ENCODE results near the gene GFER. TPM values are rescaled to one million over a fixed set of nuclear protein-coding genes. Genes with fewer than 3 reads are reported as not detected.
A peak's percentile ranks its signal among the peaks of the same experiment; 100 is the strongest.
"Not testable (repeated sequence)": the region's sequence is repeated elsewhere in the genome, so short reads cannot be mapped to it uniquely, and the experiment has no call there.

The GFER gene
- total RNA-seq, 1 donor = 9.5 TPM

DNA sequence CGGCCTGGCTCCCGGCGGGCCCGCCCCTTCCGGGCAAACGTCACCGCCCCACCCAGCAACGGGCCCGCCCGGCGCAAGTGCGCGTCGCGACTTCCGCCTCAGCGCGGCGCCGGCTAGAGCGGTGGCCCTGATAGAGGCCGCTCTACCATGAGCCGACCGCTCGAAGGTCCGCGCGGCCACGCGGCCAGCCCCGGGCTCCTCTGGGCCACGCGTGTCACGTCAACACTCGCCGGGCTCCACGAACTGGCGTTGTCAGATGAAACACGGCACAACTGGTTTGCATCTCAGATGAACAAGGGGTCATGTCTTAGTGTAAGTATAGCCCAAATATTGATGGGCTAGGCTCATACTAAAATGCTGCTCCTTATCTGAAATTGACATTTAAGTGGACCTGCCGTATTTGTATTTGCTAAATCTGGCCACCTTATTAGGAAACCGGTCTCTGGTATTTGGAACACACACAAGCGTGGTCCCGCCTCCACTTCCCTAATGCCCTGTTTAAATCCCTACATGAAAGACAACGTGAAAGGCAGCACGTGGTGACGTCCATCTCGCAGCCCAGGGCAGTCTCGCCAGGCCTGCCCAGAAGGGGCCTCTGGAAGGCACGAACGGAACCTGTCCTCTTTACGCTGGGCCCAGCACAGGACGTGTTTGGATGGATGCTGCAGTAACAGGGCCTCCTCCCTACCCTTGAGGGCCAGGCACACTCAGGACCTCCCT is 26.0 kb downstream of the GFER start, which contains the start of gene ZNF598:
TSS of gene ZNF598 (minus strand) at position 31 of the 720 bp plus-strand sequence.
- no peak for TF ChIP-seq CTCF (IDR thresholded peaks at IDR 0.05; ENCODE audit: insufficient read depth, low read depth, low read length)
- DNase-seq (ENCODE audit: low read depth) = peak; percentile 86
- peak within 1 kb of the TSS; percentile 83 for H3K4me3 ChIP-seq (ENCODE audit: low read depth, low read length)

DNA sequence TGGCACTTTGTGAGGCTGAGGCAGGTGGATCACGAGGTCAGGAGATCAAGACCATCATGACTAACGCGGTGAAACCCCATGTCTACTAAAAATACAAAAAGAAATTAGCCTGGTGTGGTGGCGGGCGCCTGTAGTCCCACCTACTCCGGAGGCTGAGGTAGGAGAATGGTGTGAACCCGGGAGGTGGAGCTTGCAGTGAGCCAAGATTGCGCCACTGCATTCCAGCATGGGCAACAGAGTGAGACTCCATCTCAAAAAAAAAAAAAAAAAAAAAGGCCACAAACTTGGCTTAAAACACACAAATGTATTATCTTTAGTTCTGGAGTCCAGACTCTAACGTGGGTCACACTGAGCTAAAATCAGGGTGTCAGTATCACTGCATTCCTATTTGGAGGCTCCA is 27.7 kb downstream of the GFER start:
- not testable (repeated sequence) for DNase-seq (ENCODE audit: low read depth); H3K4me3 ChIP-seq (ENCODE audit: low read depth, low read length)

DNA sequence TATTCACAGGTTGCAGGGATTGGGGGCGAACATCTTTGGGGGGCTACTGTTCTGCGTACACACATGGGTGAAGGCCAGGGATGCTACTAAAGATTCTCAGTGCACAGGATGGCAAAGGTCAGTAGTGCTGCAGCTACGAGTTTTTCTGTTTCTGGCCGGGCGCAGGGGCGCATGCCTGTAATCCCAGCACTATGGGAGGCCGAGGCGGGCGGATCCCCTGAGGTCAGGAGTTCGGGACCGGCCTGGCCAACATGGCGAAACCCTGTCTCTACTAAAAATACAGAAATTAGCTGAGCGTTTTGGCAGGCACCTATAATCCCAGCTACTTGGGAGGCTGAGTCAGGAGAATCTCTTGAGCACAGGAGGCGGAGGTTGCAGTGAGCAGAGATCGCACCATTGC is 29.5 kb downstream of the GFER start:
- no peak overlapping the region for H3K4me3 ChIP-seq (ENCODE audit: low read depth, low read length)
- no peak for TF ChIP-seq CTCF (IDR thresholded peaks at IDR 0.05; ENCODE audit: insufficient read depth, low read depth, low read length)
- DNase-seq (ENCODE audit: low read depth) = no peak

- peak; percentile 95 for DNase-seq (ENCODE audit: low read depth)
- H3K4me3 ChIP-seq (ENCODE audit: low read depth, low read length) = no peak overlapping the region
- TF ChIP-seq CTCF (IDR thresholded peaks at IDR 0.05; ENCODE audit: insufficient read depth, low read depth, low read length) = no peak
Measured at GRCh38 chr16:2015117-2015946, 31.3 kb downstream of the GFER start.

- no peak overlapping the region for H3K4me3 ChIP-seq (ENCODE audit: low read depth, low read length)
- DNase-seq (ENCODE audit: low read depth) = no peak
- TF ChIP-seq CTCF (IDR thresholded peaks at IDR 0.05; ENCODE audit: insufficient read depth, low read depth, low read length) = no peak
Measured at GRCh38 chr16:2015947-2016208, 31.9 kb downstream of the GFER start.

DNA sequence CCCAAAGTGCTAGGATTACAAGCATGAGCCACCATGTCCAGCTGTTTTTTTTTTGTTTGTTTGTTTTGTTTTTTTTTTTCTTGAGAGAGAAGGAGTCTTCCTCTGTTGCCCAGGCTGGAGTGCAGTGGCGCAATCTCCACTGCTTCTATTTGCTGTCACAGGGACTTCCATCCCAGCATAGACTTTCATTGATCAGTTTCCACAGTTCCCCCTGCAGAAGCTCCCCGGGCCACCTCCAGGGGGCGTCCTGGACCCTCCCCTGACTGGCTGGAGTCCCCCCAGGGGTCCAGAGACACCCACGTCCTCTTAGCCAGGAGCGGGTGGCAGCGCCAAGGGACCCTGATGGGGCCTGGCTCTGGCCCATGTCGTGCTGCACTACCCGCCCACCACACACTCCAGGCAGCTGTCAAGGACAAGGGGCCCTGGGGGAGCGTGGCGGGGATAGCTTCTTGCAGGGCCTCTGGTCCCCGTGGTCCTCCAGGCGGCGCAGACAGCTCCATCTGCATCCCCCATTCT is 32.5 kb downstream of the GFER start:
- peak; percentile 48 for TF ChIP-seq CTCF (IDR thresholded peaks at IDR 0.05; ENCODE audit: insufficient read depth, low read depth, low read length)
- DNase-seq (ENCODE audit: low read depth) = no peak
- no peak overlapping the region for H3K4me3 ChIP-seq (ENCODE audit: low read depth, low read length)

DNA sequence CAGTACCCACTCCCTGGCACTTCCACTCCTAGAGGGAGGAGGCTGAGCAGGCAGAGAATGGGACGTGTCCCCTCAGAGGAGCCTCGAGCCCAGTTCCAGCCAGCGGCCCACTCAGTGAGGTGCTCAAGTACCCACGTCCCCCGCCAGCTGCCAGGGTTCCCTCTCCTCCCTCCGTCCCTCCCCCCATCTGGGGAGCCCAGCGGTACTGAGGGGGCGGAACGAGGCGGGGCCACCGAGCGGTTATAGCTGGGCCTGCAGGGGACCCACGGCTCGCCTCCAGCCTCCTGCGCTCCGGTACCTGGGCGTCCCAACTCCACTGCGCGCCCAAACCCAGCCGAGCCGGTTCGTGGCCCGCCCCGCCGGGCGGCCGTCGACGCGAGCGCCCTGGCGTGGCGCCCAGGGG is 35.5 kb downstream of the GFER start, which contains the start of gene NPW:
TSS of gene NPW (plus strand) at position 268 of the 403 bp plus-strand sequence.
- H3K4me3 ChIP-seq (ENCODE audit: low read depth, low read length) = peak within 1 kb of the TSS; percentile 23
- TF ChIP-seq CTCF (IDR thresholded peaks at IDR 0.05; ENCODE audit: insufficient read depth, low read depth, low read length) = no peak
- DNase-seq (ENCODE audit: low read depth) = no peak
